Upper lobe of left lung (tissue), 6 donors: ENCODE results near the gene CCN5. TPM values are rescaled to one million over a fixed set of nuclear protein-coding genes. Genes with fewer than 3 reads are reported as not detected.

Experiments
- ATAC-seq, 2 donors: fragments of 200-7000 bp; cut with Tn5 transposase; one replicate each; pipeline ENCODE4 v1.9.1; 2022; ENCODE audit warnings: mild to moderate bottlenecking in 2 of 2, moderate library complexity in 2 of 2; ENCODE audit not compliant: low FRiP score in 2 of 2
- DNase-seq, 2 donors: peaks; one replicate each; pipeline ENCODE4 v3.0.0-alpha.2; 2019 to 2020
- H3K27ac ChIP-seq, 4 donors: fragments of 200-600 bp; sonication (generic); one replicate each; pipeline ENCODE4 v1.5.1; 2016 to 2019
- H3K27me3 ChIP-seq, 4 donors: fragments of 200-600 bp; sonication (generic); one replicate each; pipeline ENCODE4 v1.5.1; 2017 to 2019
- H3K36me3 ChIP-seq, 4 donors: fragments of 200-600 bp; sonication (generic); one replicate each; pipeline ENCODE4 v1.5.1; 2016 to 2019
- H3K4me1 ChIP-seq, 4 donors: fragments of 200-600 bp; sonication (generic); one replicate each; pipeline ENCODE4 v1.5.1; 2018 to 2019
- H3K4me3 ChIP-seq, 4 donors: fragments of 200-600 bp; sonication (generic); one replicate each; pipeline ENCODE4 v1.5.1; 2017 to 2019; ENCODE audit warnings: mild to moderate bottlenecking in 2 of 4, moderate library complexity in 1 of 4
- H3K9me3 ChIP-seq, 4 donors: fragments of 200-600 bp; sonication (generic); one replicate each; pipeline ENCODE4 v1.5.1; 2018 to 2019
- EP300 ChIP-seq, 4 donors: sonication (generic); formaldehyde crosslinking; IDR thresholded peaks; one replicate each; pipeline ENCODE4 v1.5.1; 2017; ENCODE audit warnings: antibody characterized with exemption in 4 of 4, control low read depth in 2 of 4
- POLR2A ChIP-seq, 4 donors: fragments of 450-650 bp; IDR thresholded peaks; one replicate each; pipeline ENCODE4 v1.5.1; 2016 to 2017; ENCODE audit warnings: antibody characterized with exemption in 4 of 4, mild to moderate bottlenecking in 2 of 4
- POLR2AphosphoS5 ChIP-seq, 2 donors: sonication (generic); formaldehyde crosslinking; IDR thresholded peaks; one replicate each; pipeline ENCODE4 v1.5.1; 2017; ENCODE audit warnings: antibody characterized with exemption in 2 of 2
- WGBS, 2 donors: methylation state at CpG; one replicate each; pipeline ENCODE4 v1.1.5; 2017 to 2018; 5-methylcytosine and 5-hydroxymethylcytosine counted together
- total RNA-seq, 6 donors: library from RNA; depleted of rRNA in 4 of 6; stranded (reverse); fragments of >200 nt in 4 of 6; gene quantifications; one replicate each; pipeline versions ENCODE4 v1.1.0 to v1.2.1, GENCODE V29; 2016 to 2021
- TF ChIP-seq, protein P1 (sequence below), 6 experiments: fragments of 450-650 bp in 4 of 6; fragments of 200-600 bp in 2 of 6; sonication (generic) in 2 of 6; IDR thresholded peaks; one replicate each; pipeline ENCODE4 v1.5.1; 2016 to 2019; ENCODE audit warnings: antibody characterized with exemption in 6 of 6
- donor health status: DM: no; HTN: no; CAD: no; lungs with moderate emphysema.
- donor health status: DM: no; HTN: yes; CAD: no; lungs with severe emphysema.

Gene CCN5
- total RNA-seq, 6 donors from 2014 or later = 44.9 to 168 (median 122) TPM

DNA sequence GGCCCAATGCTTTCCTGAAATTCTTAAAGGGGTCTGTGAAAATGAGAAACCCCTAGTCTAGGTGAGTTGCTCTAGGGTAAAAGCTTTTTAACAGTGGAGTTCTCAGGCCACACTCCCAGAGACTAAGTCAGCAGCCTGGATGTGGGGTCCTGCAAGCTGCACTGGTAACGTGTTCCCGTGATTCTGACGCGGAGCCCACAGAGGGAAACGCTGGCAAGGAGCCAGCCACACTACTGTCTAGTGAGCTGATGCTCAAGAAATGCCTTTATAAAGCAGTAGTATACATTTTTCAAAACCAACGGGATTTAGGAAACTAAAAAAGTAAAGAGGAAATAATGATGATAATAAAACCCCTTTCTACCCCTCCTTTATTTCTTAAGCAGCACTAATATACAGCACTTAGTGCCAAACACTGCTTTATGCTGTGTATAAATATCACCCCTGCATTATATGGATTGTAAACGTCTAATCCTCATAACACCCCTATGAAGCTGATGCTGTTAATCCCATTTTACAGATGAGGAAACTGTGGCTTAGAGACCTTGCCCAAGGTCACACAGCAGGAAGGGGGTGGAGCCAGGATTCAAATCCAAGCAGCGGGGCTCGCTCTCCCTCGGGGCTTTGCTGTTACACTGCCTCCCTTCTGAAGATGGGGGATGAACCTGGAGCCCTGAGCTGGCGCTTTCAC lies 55.5 kb downstream of the CCN5 start:
- ATAC-seq (no peak), DNase-seq (no peak)
- Histone ChIP-seq H3K9me3 (no peaks in the 10 kb centered on the region), H3K36me3 (no peaks in the 10 kb centered on the region), H3K27ac (no peak overlapping the region), H3K4me3 (no peak overlapping the region), H3K27me3 (no peaks in the 10 kb centered on the region), H3K4me1 (no peaks in the 10 kb centered on the region)
- no peak for TF ChIP-seq POLR2AphosphoS5 (IDR thresholded peaks at IDR 0.05)
- no peak for TF ChIP-seq EP300 (IDR thresholded peaks at IDR 0.05)
- TF ChIP-seq, protein P1, sequence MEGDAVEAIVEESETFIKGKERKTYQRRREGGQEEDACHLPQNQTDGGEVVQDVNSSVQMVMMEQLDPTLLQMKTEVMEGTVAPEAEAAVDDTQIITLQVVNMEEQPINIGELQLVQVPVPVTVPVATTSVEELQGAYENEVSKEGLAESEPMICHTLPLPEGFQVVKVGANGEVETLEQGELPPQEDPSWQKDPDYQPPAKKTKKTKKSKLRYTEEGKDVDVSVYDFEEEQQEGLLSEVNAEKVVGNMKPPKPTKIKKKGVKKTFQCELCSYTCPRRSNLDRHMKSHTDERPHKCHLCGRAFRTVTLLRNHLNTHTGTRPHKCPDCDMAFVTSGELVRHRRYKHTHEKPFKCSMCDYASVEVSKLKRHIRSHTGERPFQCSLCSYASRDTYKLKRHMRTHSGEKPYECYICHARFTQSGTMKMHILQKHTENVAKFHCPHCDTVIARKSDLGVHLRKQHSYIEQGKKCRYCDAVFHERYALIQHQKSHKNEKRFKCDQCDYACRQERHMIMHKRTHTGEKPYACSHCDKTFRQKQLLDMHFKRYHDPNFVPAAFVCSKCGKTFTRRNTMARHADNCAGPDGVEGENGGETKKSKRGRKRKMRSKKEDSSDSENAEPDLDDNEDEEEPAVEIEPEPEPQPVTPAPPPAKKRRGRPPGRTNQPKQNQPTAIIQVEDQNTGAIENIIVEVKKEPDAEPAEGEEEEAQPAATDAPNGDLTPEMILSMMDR (IDR thresholded peaks at IDR 0.05) = no peak
- no peak for TF ChIP-seq POLR2A (IDR thresholded peaks at IDR 0.05)
- 54 to 73% methylated on average over 7 to 11 of the region's 11 CpGs for WGBS, 2 donors

DNA sequence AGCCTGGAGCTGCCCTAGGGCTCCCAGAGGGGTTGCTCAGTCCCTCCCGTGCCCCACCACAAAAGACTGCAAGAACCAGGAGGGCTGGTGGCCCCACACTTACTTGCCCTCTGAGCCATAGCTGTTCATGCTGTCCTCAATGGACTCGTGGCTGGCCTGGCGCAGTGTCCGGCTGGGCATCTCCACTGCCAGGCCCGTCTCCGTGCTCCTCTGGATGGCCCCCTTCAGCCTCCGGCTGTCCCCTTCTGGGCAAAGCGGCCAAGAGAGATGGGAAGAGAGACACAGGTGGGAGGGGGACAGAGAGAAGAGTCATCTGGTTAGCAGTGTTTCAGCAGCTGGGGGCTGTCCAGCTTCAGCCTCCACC lies 56.0 kb downstream of the CCN5 start:
- TF ChIP-seq POLR2AphosphoS5 (IDR thresholded peaks at IDR 0.05) = no peak
- no peaks in the 10 kb centered on the region for H3K4me1 ChIP-seq
- no peak overlapping the region for H3K27ac ChIP-seq
- H3K4me3 ChIP-seq = no peak overlapping the region
- peak in 1 of 2 donors; percentile 58 for DNase-seq
- 96 to 98% methylated on average over 4 to 7 of the region's 8 CpGs for WGBS, 2 donors
- no peak for ATAC-seq
- no peaks in the 10 kb centered on the region for H3K27me3 ChIP-seq
- no peaks in the 10 kb centered on the region for H3K36me3 ChIP-seq
- H3K9me3 ChIP-seq = no peaks in the 10 kb centered on the region

DNA sequence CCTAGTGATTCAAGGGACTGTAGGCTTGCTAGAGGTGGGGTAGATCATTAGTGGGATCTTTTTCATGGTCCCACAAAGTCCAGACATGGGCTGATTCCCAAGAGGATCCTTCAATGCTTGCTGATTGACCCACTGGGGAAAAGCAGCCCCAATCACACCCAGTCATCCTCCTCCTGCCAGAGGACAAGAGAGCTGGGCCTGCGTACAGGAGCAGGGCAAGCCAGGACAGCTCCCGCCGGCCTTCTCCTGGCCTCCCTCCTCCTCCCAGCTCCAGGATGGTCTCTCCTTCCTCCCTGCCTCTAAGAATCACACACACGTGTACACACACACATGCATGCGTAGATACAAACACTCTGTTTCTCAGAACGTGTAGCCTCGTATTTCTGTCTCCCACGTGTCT lies 57.5 kb downstream of the CCN5 start:
- peak in 1 of 2 donors; percentile 20 for DNase-seq
- no peaks in the 10 kb centered on the region for H3K27me3 ChIP-seq
- ATAC-seq = no peak
- no peak overlapping the region for H3K4me3 ChIP-seq
- TF ChIP-seq, protein P1 (IDR thresholded peaks at IDR 0.05) = no peak
- TF ChIP-seq EP300 (IDR thresholded peaks at IDR 0.05) = no peak
- TF ChIP-seq POLR2AphosphoS5 (IDR thresholded peaks at IDR 0.05) = no peak
- no peak for TF ChIP-seq POLR2A (IDR thresholded peaks at IDR 0.05)
- no peaks in the 10 kb centered on the region for H3K36me3 ChIP-seq
- no peak overlapping the region for H3K27ac ChIP-seq
- H3K4me1 ChIP-seq = no peaks in the 10 kb centered on the region
- H3K9me3 ChIP-seq = no peaks in the 10 kb centered on the region
- WGBS, 2 donors = 58 to 66% methylated on average over 8 of the region's 8 CpGs

DNA sequence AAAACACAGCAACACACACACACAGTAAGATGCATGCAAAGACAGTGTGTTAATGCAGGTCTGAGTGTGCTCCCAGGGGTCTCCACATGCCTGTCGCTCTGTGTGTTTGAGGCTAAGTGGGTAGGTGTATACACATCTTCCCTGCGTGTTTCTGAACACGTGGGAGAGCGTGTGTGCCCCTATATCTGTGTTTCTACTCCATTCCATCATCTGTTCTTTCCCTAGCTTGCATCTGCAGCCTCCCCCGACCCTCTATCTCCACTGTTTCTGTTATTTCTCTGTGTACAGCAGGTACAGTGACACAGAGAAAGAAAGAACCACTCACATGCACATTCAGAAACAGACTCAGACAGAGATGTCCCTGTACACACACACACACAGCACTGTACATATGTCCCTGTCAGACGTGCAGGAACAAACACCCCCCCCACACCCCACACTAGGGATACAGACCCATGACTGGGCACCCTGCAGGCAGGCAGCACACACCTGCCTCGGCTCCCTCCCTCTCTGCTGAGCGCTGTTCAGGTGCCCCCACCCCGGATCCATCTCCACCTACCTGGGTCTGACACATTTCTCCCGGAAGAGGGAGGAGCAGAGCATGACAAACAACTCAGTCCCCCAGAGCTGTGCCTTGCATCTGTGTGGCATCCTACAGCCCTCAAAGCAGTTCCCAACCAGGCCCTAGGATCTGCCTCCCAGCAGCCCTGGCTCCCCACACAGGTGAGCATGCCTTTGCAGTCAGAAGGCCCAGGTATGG lies 58.1 kb downstream of the CCN5 start:
- TF ChIP-seq POLR2A (IDR thresholded peaks at IDR 0.05) = no peak
- no peak for TF ChIP-seq EP300 (IDR thresholded peaks at IDR 0.05)
- no peak for TF ChIP-seq POLR2AphosphoS5 (IDR thresholded peaks at IDR 0.05)
- TF ChIP-seq, protein P1 (IDR thresholded peaks at IDR 0.05) = no peak
- H3K27ac ChIP-seq = no peak overlapping the region

DNA sequence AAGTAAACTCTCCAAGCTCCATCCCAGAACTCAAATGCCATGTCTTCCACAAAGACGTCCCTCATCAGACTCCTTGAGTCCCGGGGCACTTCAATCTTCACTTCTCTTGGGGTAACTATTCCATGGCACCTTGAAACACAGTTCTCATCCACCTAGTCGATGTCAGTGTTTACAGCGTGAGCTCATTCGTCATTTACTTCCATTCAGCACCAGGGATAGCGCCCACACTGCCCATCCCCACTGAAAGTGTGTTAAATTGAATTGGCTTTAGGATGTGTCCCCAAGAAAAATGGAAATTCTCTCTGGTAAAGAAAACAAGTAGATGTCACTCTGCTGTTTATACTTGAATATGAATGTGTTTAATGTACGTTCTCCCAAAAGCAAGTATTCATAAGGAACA lies 61.8 kb downstream of the CCN5 start:
- WGBS, 2 donors = 18 to 22% methylated on average over 7 of the region's 7 CpGs
- no peaks in the 10 kb centered on the region for H3K4me1 ChIP-seq
- TF ChIP-seq POLR2A (IDR thresholded peaks at IDR 0.05) = no peak
- no peak for TF ChIP-seq POLR2AphosphoS5 (IDR thresholded peaks at IDR 0.05)
- TF ChIP-seq EP300 (IDR thresholded peaks at IDR 0.05) = no peak
- TF ChIP-seq, protein P1 (IDR thresholded peaks at IDR 0.05) = no peak
- ATAC-seq (no peak), DNase-seq (no peak)
- no peak overlapping the region for H3K4me3 ChIP-seq
- H3K27ac ChIP-seq = no peak overlapping the region
- no peaks in the 10 kb centered on the region for H3K27me3 ChIP-seq
- no peaks in the 10 kb centered on the region for H3K9me3 ChIP-seq
- H3K36me3 ChIP-seq = no peaks in the 10 kb centered on the region

More for the DNA sequence above, 58.1 kb downstream of the CCN5 start:
- WGBS, 2 donors = 59 to 65% methylated on average over 9 to 10 of the region's 10 CpGs
- no peaks in the 10 kb centered on the region for H3K9me3 ChIP-seq
- no peaks in the 10 kb centered on the region for H3K27me3 ChIP-seq
- H3K36me3 ChIP-seq = no peaks in the 10 kb centered on the region
- ATAC-seq (no peak), DNase-seq (peak in 1 of 2 donors; percentile 25)
- H3K4me1 ChIP-seq = no peaks in the 10 kb centered on the region
- H3K4me3 ChIP-seq = no peak overlapping the region

Other genes starting within 250 kb of the CCN5 start
- gene TTPAL, start 239.5 kb upstream of the CCN5 start, total RNA-seq = 10 to 100 TPM in 4 of 6 donors, 1 to 10 TPM in 2; 9.4 to 12.2 (median 10.2) TPM
- gene SERINC3, start 193.3 kb upstream of the CCN5 start, total RNA-seq = 100 to 1,000 TPM in 4 of 6 donors, 10 to 100 TPM in 2; 56.3 to 122 (median 107) TPM
- gene PKIG, start 132.8 kb upstream of the CCN5 start, total RNA-seq = 10 to 100 TPM; 46.1 to 91.5 (median 67.8) TPM
- 1 to 10 TPM; 5.0 to 9.4 (median 7.2) TPM for gene ADA, start 63.7 kb upstream of the CCN5 start, total RNA-seq
- 1 to 10 TPM; 1.0 to 2.7 (median 1.7) TPM for gene KCNK15, start 30.5 kb downstream of the CCN5 start, total RNA-seq
- 1 to 10 TPM; 1.0 to 2.2 (median 2.1) TPM for gene RIMS4, start 95.2 kb downstream of the CCN5 start, total RNA-seq
- gene YWHAB, start 170.3 kb downstream of the CCN5 start, total RNA-seq = 100 to 1,000 TPM in 4 of 6 donors, 10 to 100 TPM in 2; 61.0 to 201 (median 123) TPM
- gene PABPC1L, start 194.7 kb downstream of the CCN5 start, total RNA-seq = 100 to 1,000 TPM in 1 of 6 donors, 10 to 100 TPM in 5; 15.7 to 130 (median 43.7) TPM
- 10 to 100 TPM in 5 of 6 donors, 1 to 10 TPM in 1; 6.2 to 26.1 (median 13.5) TPM for gene TOMM34, start 245.0 kb downstream of the CCN5 start, total RNA-seq